ENCODE measurements around the gene SCGB1C1. TPM values are rescaled to one million over a fixed set of nuclear protein-coding genes. Genes with fewer than 3 reads are reported as not detected.

Gene SCGB1C1
- total and polyA plus RNA-seq, 2 donors = 0.34 TPM; not detected in 1

- Histone ChIP-seq H3K36me3 (ENCODE audit: control insufficient read depth in 2 of 2, insufficient read depth in 2 of 2, low read length in 1 of 2) (peaks cover 58 to 61% of the 10 kb centered on the region in 2 donors), H3K27me3 (ENCODE audit: control insufficient read depth in 2 of 2, insufficient read depth in 1 of 2, low read length in 1 of 2) (peaks cover 0 to 2% of the 10 kb centered on the region in 2 donors), H3K9me3 (ENCODE audit: control insufficient read depth in 2 of 2, insufficient read depth in 1 of 2, low read length in 1 of 2) (no peaks in the 10 kb centered on the region), H3K27ac (ENCODE audit: low read depth in 1 of 2, low read length in 1 of 2) (peak overlapping the region; percentile 66 to 100), H3K4me1 (ENCODE audit: control insufficient read depth in 2 of 2, insufficient read depth in 2 of 2, low read length in 2 of 2) (peaks cover 24 to 30% of the 10 kb centered on the region in 2 donors), H3K4me3 (ENCODE audit: low read length in 2 of 2) (peak overlapping the region; percentile 87 to 97)
- DNase-seq (ENCODE audit: low read depth in 6 of 9, low spot score in 9 of 9) = no peak
- under 1% methylated on average over 26 of the region's 26 CpGs for WGBS
Observed at GRCh38 chr11:208917-209260, 16.0 kb downstream of the SCGB1C1 start.

GRCh38 chr11:209275-210121, 16.6 kb downstream of the SCGB1C1 start:
- Histone ChIP-seq H3K4me1 (ENCODE audit: control insufficient read depth in 2 of 2, insufficient read depth in 2 of 2, low read length in 2 of 2) (peaks cover 24 to 26% of the 10 kb centered on the region in 2 donors), H3K36me3 (ENCODE audit: control insufficient read depth in 2 of 2, insufficient read depth in 2 of 2, low read length in 1 of 2) (peaks cover 58 to 61% of the 10 kb centered on the region in 2 donors), H3K9me3 (ENCODE audit: control insufficient read depth in 2 of 2, insufficient read depth in 1 of 2, low read length in 1 of 2) (no peaks in the 10 kb centered on the region), H3K27me3 (ENCODE audit: control insufficient read depth in 2 of 2, insufficient read depth in 1 of 2, low read length in 1 of 2) (peaks cover 0 to 2% of the 10 kb centered on the region in 2 donors), H3K4me3 (ENCODE audit: low read length in 2 of 2) (peak overlapping the region; percentile 87 to 97), H3K27ac (ENCODE audit: low read depth in 1 of 2, low read length in 1 of 2) (peak overlapping the region in 1 of 2 donors; percentile 17)
- 79% methylated on average over 29 of the region's 29 CpGs for WGBS
- no peak for DNase-seq (ENCODE audit: low read depth in 6 of 9, low spot score in 9 of 9)

GRCh38 chr11:210122-210802, 17.4 kb downstream of the SCGB1C1 start:
- Histone ChIP-seq H3K27me3 (ENCODE audit: control insufficient read depth in 2 of 2, insufficient read depth in 1 of 2, low read length in 1 of 2) (peaks cover 0 to 2% of the 10 kb centered on the region in 2 donors), H3K4me3 (ENCODE audit: low read length in 2 of 2) (no peak overlapping the region), H3K9me3 (ENCODE audit: control insufficient read depth in 2 of 2, insufficient read depth in 1 of 2, low read length in 1 of 2) (no peaks in the 10 kb centered on the region), H3K36me3 (ENCODE audit: control insufficient read depth in 2 of 2, insufficient read depth in 2 of 2, low read length in 1 of 2) (peaks cover 56 to 61% of the 10 kb centered on the region in 2 donors), H3K27ac (ENCODE audit: low read depth in 1 of 2, low read length in 1 of 2) (no peak overlapping the region), H3K4me1 (ENCODE audit: control insufficient read depth in 2 of 2, insufficient read depth in 2 of 2, low read length in 2 of 2) (peaks cover 24 to 26% of the 10 kb centered on the region in 2 donors)
- DNase-seq (ENCODE audit: low read depth in 6 of 9, low spot score in 9 of 9) = no peak
- WGBS = 95% methylated on average over 9 of the region's 9 CpGs

- no peak for DNase-seq (ENCODE audit: low read depth in 6 of 9, low spot score in 9 of 9)
- WGBS = 96% methylated on average over 5 of the region's 5 CpGs
- H3K27ac ChIP-seq (ENCODE audit: low read depth in 1 of 2, low read length in 1 of 2) = no peak overlapping the region
Observed at GRCh38 chr11:210803-211180, 17.9 kb downstream of the SCGB1C1 start.

GRCh38 chr11:211295-211694, 18.4 kb downstream of the SCGB1C1 start:
- Histone ChIP-seq H3K4me1 (ENCODE audit: control insufficient read depth in 2 of 2, insufficient read depth in 2 of 2, low read length in 2 of 2) (peaks cover 16 to 17% of the 10 kb centered on the region in 2 donors), H3K9me3 (ENCODE audit: control insufficient read depth in 2 of 2, insufficient read depth in 1 of 2, low read length in 1 of 2) (no peaks in the 10 kb centered on the region), H3K36me3 (ENCODE audit: control insufficient read depth in 2 of 2, insufficient read depth in 2 of 2, low read length in 1 of 2) (peaks cover 60 to 63% of the 10 kb centered on the region in 2 donors), H3K27me3 (ENCODE audit: control insufficient read depth in 2 of 2, insufficient read depth in 1 of 2, low read length in 1 of 2) (peaks cover 0 to 2% of the 10 kb centered on the region in 2 donors), H3K27ac (ENCODE audit: low read depth in 1 of 2, low read length in 1 of 2) (no peak overlapping the region), H3K4me3 (ENCODE audit: low read length in 2 of 2) (no peak overlapping the region)
- 97% methylated on average over 5 of the region's 5 CpGs for WGBS
- DNase-seq (ENCODE audit: low read depth in 6 of 9, low spot score in 9 of 9) = no peak

More at GRCh38 chr11:210803-211180, 17.9 kb downstream of the SCGB1C1 start:
- Histone ChIP-seq H3K4me1 (ENCODE audit: control insufficient read depth in 2 of 2, insufficient read depth in 2 of 2, low read length in 2 of 2) (peaks cover 20 to 22% of the 10 kb centered on the region in 2 donors), H3K9me3 (ENCODE audit: control insufficient read depth in 2 of 2, insufficient read depth in 1 of 2, low read length in 1 of 2) (no peaks in the 10 kb centered on the region), H3K4me3 (ENCODE audit: low read length in 2 of 2) (no peak overlapping the region), H3K27me3 (ENCODE audit: control insufficient read depth in 2 of 2, insufficient read depth in 1 of 2, low read length in 1 of 2) (peaks cover 0 to 2% of the 10 kb centered on the region in 2 donors), H3K36me3 (ENCODE audit: control insufficient read depth in 2 of 2, insufficient read depth in 2 of 2, low read length in 1 of 2) (peaks cover 55 to 61% of the 10 kb centered on the region in 2 donors)

- H3K27ac ChIP-seq (ENCODE audit: low read depth in 1 of 2, low read length in 1 of 2) = no peak overlapping the region
- peaks cover 0 to 2% of the 10 kb centered on the region in 2 donors for H3K27me3 ChIP-seq (ENCODE audit: control insufficient read depth in 2 of 2, insufficient read depth in 1 of 2, low read length in 1 of 2)
- H3K4me1 ChIP-seq (ENCODE audit: control insufficient read depth in 2 of 2, insufficient read depth in 2 of 2, low read length in 2 of 2) = peaks cover 13 to 14% of the 10 kb centered on the region in 2 donors
- peaks cover 61 to 63% of the 10 kb centered on the region in 2 donors for H3K36me3 ChIP-seq (ENCODE audit: control insufficient read depth in 2 of 2, insufficient read depth in 2 of 2, low read length in 1 of 2)
- no peak overlapping the region for H3K4me3 ChIP-seq (ENCODE audit: low read length in 2 of 2)
- 98% methylated on average over 9 of the region's 9 CpGs for WGBS
- DNase-seq (ENCODE audit: low read depth in 6 of 9, low spot score in 9 of 9) = no peak
- no peaks in the 10 kb centered on the region for H3K9me3 ChIP-seq (ENCODE audit: control insufficient read depth in 2 of 2, insufficient read depth in 1 of 2, low read length in 1 of 2)
Observed at GRCh38 chr11:211741-212140, 18.9 kb downstream of the SCGB1C1 start.

- Histone ChIP-seq H3K4me1 (ENCODE audit: control insufficient read depth in 2 of 2, insufficient read depth in 2 of 2, low read length in 2 of 2) (peaks cover 12 to 13% of the 10 kb centered on the region in 2 donors), H3K27ac (ENCODE audit: low read depth in 1 of 2, low read length in 1 of 2) (no peak overlapping the region), H3K9me3 (ENCODE audit: control insufficient read depth in 2 of 2, insufficient read depth in 1 of 2, low read length in 1 of 2) (no peaks in the 10 kb centered on the region), H3K36me3 (ENCODE audit: control insufficient read depth in 2 of 2, insufficient read depth in 2 of 2, low read length in 1 of 2) (peaks cover 61 to 63% of the 10 kb centered on the region in 2 donors), H3K4me3 (ENCODE audit: low read length in 2 of 2) (no peak overlapping the region), H3K27me3 (ENCODE audit: control insufficient read depth in 2 of 2, insufficient read depth in 1 of 2, low read length in 1 of 2) (peaks cover 0 to 2% of the 10 kb centered on the region in 2 donors)
- WGBS = 97% methylated on average over 17 of the region's 17 CpGs
- no peak for DNase-seq (ENCODE audit: low read depth in 6 of 9, low spot score in 9 of 9)
Observed at GRCh38 chr11:212150-213100, 19.5 kb downstream of the SCGB1C1 start.

GRCh38 chr11:213111-213510, 20.2 kb downstream of the SCGB1C1 start:
- no peak overlapping the region for H3K4me3 ChIP-seq (ENCODE audit: low read length in 2 of 2)
- no peak overlapping the region for H3K27ac ChIP-seq (ENCODE audit: low read depth in 1 of 2, low read length in 1 of 2)
- H3K9me3 ChIP-seq (ENCODE audit: control insufficient read depth in 2 of 2, insufficient read depth in 1 of 2, low read length in 1 of 2) = no peaks in the 10 kb centered on the region
- DNase-seq (ENCODE audit: low read depth in 6 of 9, low spot score in 9 of 9) = no peak
- no peaks in the 10 kb centered on the region for H3K27me3 ChIP-seq (ENCODE audit: control insufficient read depth in 2 of 2, insufficient read depth in 1 of 2, low read length in 1 of 2)
- H3K36me3 ChIP-seq (ENCODE audit: control insufficient read depth in 2 of 2, insufficient read depth in 2 of 2, low read length in 1 of 2) = peaks cover 61 to 63% of the 10 kb centered on the region in 2 donors
- 96% methylated on average over 4 of the region's 4 CpGs for WGBS
- peaks cover 12 to 13% of the 10 kb centered on the region in 2 donors for H3K4me1 ChIP-seq (ENCODE audit: control insufficient read depth in 2 of 2, insufficient read depth in 2 of 2, low read length in 2 of 2)
